Loucy (cell line): ENCODE data around the gene PPFIA4.

Experiments used
- H2AFZ ChIP-seq: fragments of 200-600 bp; sonication (generic); 2 replicates; pipeline ENCODE4 v1.6.0; 2016; ENCODE audit warnings: antibody characterized with exemption, mild to moderate bottlenecking, low read length, moderate library complexity
- H3F3A ChIP-seq: fragments of 200-600 bp; 2 replicates; pipeline ENCODE4 v1.6.0; 2016; ENCODE audit warnings: antibody characterized with exemption, low read depth, mild to moderate bottlenecking
- H3K27me3 ChIP-seq: fragments of 200-600 bp; sonication (generic); 2 replicates; pipeline ENCODE4 v1.6.1; 2014; ENCODE audit warnings: low read length, mild to moderate bottlenecking; ENCODE audit not compliant: insufficient read depth, poor library complexity, severe bottlenecking
- H3K36me3 ChIP-seq: fragments of 200-600 bp; sonication (generic); 2 replicates; pipeline ENCODE4 v1.6.1; 2016; ENCODE audit warnings: low read length; ENCODE audit not compliant: insufficient read depth
- H3K4me1 ChIP-seq: fragments of 200-600 bp; sonication (generic); 2 replicates; pipeline ENCODE4 v1.5.1; 2014; ENCODE audit warnings: low read length, mild to moderate bottlenecking; ENCODE audit not compliant: insufficient read depth, poor library complexity, severe bottlenecking
- H3K4me2 ChIP-seq: fragments of 200-600 bp; sonication (generic); 2 replicates; pipeline ENCODE4 v1.6.0; 2014; ENCODE audit warnings: antibody characterized with exemption, low read length, low read depth, mild to moderate bottlenecking; ENCODE audit not compliant: poor library complexity, severe bottlenecking
- H3K4me3 ChIP-seq: fragments of 200-600 bp; sonication (generic); 2 replicates; pipeline ENCODE4 v1.5.1; 2014; ENCODE audit warnings: low read length, mild to moderate bottlenecking, mixed read lengths; ENCODE audit not compliant: poor library complexity, severe bottlenecking
- H3K79me2 ChIP-seq: fragments of 200-600 bp; sonication (generic); 2 replicates; pipeline ENCODE4 v1.6.1; 2014; ENCODE audit warnings: low read length; ENCODE audit not compliant: insufficient read depth
- H3K9ac ChIP-seq: fragments of 200-600 bp; sonication (generic); 2 replicates; pipeline ENCODE4 v1.6.0; 2014; ENCODE audit warnings: mild to moderate bottlenecking, low read depth, low read length, moderate library complexity; ENCODE audit not compliant: poor library complexity, severe bottlenecking
- H3K9me2 ChIP-seq: fragments of 200-600 bp; sonication (generic); replicated peaks from 2 replicates; pipeline ENCODE4 v1.6.1; 2016; ENCODE audit warnings: low read depth, low read length, mixed read lengths
- H3K9me3 ChIP-seq: fragments of 200-600 bp; sonication (generic); 2 replicates; pipeline ENCODE4 v1.6.1; 2014; ENCODE audit warnings: mild to moderate bottlenecking, antibody characterized with exemption, low read length, low read depth; ENCODE audit not compliant: insufficient read depth
- H4K20me1 ChIP-seq: fragments of 200-600 bp; sonication (generic); 2 replicates; pipeline ENCODE4 v1.6.0; 2014; ENCODE audit warnings: antibody characterized with exemption, low read length, mild to moderate bottlenecking; ENCODE audit not compliant: insufficient read depth, poor library complexity, severe bottlenecking
- CTCF ChIP-seq: fragments of 200-600 bp; sonication (generic); conservative IDR thresholded peaks from 2 replicates; pipeline ENCODE4 v1.5.1; 2014; ENCODE audit warnings: mild to moderate bottlenecking, antibody characterized with exemption, low read length
- EZH2phosphoT487 ChIP-seq: fragments of 200-600 bp; IDR thresholded peaks from 2 replicates; pipeline ENCODE4 v1.6.1; 2018; ENCODE audit warnings: antibody characterized with exemption, mild to moderate bottlenecking, moderate library complexity, borderline replicate concordance

PPFIA4 gene

DNA sequence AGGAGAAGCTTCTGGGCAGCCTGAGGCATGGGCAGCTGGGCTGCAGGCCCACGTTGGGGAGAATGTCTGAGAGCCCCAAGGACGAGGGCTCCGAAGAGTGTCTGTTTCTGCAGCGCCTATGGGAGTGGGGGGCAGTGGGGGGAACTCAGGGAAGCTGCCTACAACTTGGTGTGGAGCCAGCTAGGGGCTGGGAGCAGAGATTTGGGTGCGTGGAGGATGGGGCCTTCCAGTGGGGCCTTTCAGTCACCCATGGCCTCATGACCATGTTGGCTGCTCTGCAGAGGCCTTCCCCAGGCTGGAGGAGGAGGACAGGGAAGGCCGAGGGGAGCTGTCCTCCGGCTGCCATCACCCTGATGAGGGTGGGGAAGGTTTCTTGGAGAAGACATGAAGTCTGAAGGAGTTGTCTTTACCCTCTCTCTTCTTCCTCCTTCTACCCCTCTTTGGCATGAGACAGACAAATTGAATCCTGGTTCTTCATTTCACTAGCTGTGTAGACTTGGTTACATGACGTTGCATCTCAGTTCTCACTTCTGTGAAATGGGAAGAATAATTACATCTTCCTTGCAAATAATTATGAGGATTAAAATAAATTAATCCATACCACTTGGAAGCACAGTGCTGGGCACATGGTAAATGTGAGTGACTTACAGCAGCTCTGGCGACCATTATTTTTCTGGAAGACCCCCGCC, 8.3 kb downstream of the PPFIA4 start:
- Histone ChIP-seq H3K9ac (no peak overlapping the region), H3K9me2 (no peaks in the 10 kb centered on the region), H3K27me3 (no peaks in the 10 kb centered on the region), H4K20me1 (no peaks in the 10 kb centered on the region), H3K79me2 (no peaks in the 10 kb centered on the region), H3K4me1 (peaks cover 7% of the 10 kb centered on the region), H2AFZ (no peak overlapping the region), H3K4me3 (no peak overlapping the region), H3K9me3 (no peaks in the 10 kb centered on the region), H3K36me3 (no peaks in the 10 kb centered on the region), H3F3A (no peaks in the 10 kb centered on the region), H3K4me2 (no peak overlapping the region)
- TF ChIP-seq EZH2phosphoT487 (no peak), CTCF (no peak)

DNA sequence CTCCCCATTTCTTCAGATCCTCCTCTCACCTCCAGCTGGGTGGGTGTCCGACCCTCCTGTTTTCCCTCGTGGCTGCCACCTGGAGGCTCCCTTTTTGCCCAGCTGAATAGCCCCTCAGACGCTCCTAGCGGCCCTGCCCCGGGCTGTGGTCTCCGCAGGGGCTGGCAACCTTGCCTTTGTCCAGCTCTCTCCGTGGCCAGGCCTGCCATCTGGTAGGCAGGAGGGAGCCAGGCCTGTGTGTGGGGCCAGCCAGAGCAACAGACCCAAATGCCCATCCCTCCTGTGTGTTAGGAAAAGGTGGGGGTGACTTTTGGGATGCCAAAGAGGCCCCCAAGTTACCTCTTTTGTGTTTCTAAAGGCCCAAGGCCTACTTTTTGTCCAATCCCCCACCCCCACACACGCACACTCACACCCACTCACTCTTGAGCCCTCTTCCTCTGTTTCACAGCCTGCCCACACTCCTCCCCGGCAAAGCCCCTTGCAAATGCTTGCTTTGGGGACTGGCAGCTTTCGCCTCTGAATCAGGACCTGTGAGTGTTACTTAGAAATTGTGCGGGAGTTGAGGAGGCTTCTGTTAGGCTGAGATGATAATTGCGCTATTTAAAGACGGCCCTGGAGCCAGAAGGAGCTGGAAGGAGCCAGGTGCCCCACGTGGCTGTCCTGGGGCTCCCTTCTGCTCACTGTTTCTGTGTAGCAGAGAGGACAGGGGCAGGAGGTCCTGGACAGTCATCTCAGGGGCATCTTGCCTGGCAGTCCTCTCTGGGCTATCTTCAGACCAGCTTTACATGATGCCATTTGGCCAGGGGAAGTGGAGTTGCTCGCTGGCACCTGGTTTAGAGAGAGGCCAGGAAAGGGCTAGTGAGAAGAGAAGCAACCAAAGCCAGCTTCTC, 9.1 kb downstream of the PPFIA4 start:
- no peaks in the 10 kb centered on the region for H4K20me1 ChIP-seq
- TF ChIP-seq EZH2phosphoT487, result no peak
- TF ChIP-seq CTCF, result no peak

DNA sequence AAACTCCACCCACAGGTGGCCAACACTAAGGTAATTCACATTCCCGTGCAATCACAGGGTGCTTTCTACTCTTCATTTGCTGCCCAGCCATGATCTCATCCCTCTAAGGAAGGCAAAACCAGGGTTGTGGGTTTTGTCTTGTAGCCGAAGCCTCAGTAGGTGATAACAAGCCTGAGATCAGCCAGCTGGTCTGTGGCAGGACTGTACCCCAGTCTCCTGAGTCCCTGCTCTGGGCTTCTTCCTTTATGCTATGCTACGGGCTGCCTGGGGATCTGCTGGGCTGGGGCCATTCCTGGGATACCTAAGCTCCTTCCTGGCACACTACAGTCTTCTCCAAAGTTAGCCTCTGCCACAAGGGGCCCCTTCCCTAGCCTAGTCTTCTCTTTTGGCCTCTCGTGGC, 9.8 kb downstream of the PPFIA4 start:
- Histone ChIP-seq H4K20me1 (no peaks in the 10 kb centered on the region), H3K79me2 (no peaks in the 10 kb centered on the region), H3K4me1 (peaks cover 7% of the 10 kb centered on the region), H3K4me3 (no peak overlapping the region), H3K9me2 (no peaks in the 10 kb centered on the region), H2AFZ (no peak overlapping the region), H3K36me3 (no peaks in the 10 kb centered on the region), H3K9ac (no peak overlapping the region), H3K4me2 (no peak overlapping the region), H3F3A (no peaks in the 10 kb centered on the region), H3K27me3 (no peaks in the 10 kb centered on the region), H3K9me3 (no peaks in the 10 kb centered on the region)
- TF ChIP-seq EZH2phosphoT487, result no peak

More for the DNA sequence above, 9.1 kb downstream of the PPFIA4 start:
- Histone ChIP-seq H2AFZ (no peak overlapping the region), H3K9ac (no peak overlapping the region), H3K79me2 (no peaks in the 10 kb centered on the region), H3K36me3 (no peaks in the 10 kb centered on the region), H3K27me3 (no peaks in the 10 kb centered on the region), H3K9me3 (no peaks in the 10 kb centered on the region), H3K4me3 (no peak overlapping the region), H3K9me2 (no peaks in the 10 kb centered on the region), H3K4me2 (no peak overlapping the region), H3F3A (no peaks in the 10 kb centered on the region), H3K4me1 (peaks cover 7% of the 10 kb centered on the region)
